KMS-11 (cell line): Measurements from ENCODE around the gene SELENOO.
A peak's percentile ranks its signal among the peaks of the same experiment; 100 is the strongest.

Source experiments
- H2AFZ ChIP-seq: fragments of 200-600 bp; sonication (generic); 2 replicates; pipeline ENCODE4 v1.6.1; 2016; ENCODE audit warnings: antibody characterized with exemption, mixed run types, low read depth
- H3K27ac ChIP-seq: fragments of 200-600 bp; sonication (generic); 2 replicates; pipeline ENCODE4 v1.6.1; 2016; ENCODE audit warnings: mild to moderate bottlenecking, mixed run types
- H3K27me3 ChIP-seq: fragments of 200-600 bp; sonication (generic); 2 replicates; pipeline ENCODE4 v1.6.1; 2017; ENCODE audit warnings: mild to moderate bottlenecking, low read depth, mixed run types, moderate library complexity; ENCODE audit not compliant: insufficient read depth
- H3K36me3 ChIP-seq: fragments of 200-600 bp; sonication (generic); 2 replicates; pipeline ENCODE4 v1.6.1; 2017; ENCODE audit warnings: mild to moderate bottlenecking, mixed run types; ENCODE audit not compliant: insufficient read depth
- H3K4me1 ChIP-seq: fragments of 200-600 bp; sonication (generic); 2 replicates; pipeline ENCODE4 v1.6.1; 2016; ENCODE audit warnings: mild to moderate bottlenecking, low read depth, mixed run types; ENCODE audit not compliant: poor library complexity, severe bottlenecking
- H3K4me2 ChIP-seq: fragments of 200-600 bp; sonication (generic); 2 replicates; pipeline ENCODE4 v1.7.0; 2016; ENCODE audit warnings: mild to moderate bottlenecking, mixed run types
- H3K4me3 ChIP-seq: fragments of 200-600 bp; sonication (generic); IDR thresholded peaks from 2 replicates; pipeline ENCODE4 v1.6.1; 2017; ENCODE audit warnings: low read depth, low read length, mixed read lengths; ENCODE audit not compliant: insufficient read depth
- H3K79me2 ChIP-seq: fragments of 200-600 bp; sonication (generic); 2 replicates; pipeline ENCODE4 v1.6.1; 2016; ENCODE audit warnings: low read depth, mixed run types; ENCODE audit not compliant: insufficient read depth
- H3K9ac ChIP-seq: fragments of 200-600 bp; sonication (generic); 2 replicates; pipeline ENCODE4 v1.6.1; 2016; ENCODE audit warnings: mild to moderate bottlenecking, mixed run types
- H4K20me1 ChIP-seq: fragments of 200-600 bp; sonication (generic); 2 replicates; pipeline ENCODE4 v1.6.1; 2016; ENCODE audit warnings: mild to moderate bottlenecking, mixed run types; ENCODE audit not compliant: insufficient read depth
- TF ChIP-seq, protein P1 (sequence below): fragments of 200-600 bp; sonication (generic); conservative IDR thresholded peaks from 2 replicates; pipeline ENCODE4 v1.6.1; 2017; ENCODE audit warnings: low read depth, mild to moderate bottlenecking, antibody characterized with exemption, low read length, moderate library complexity, mixed read lengths

The SELENOO gene

DNA sequence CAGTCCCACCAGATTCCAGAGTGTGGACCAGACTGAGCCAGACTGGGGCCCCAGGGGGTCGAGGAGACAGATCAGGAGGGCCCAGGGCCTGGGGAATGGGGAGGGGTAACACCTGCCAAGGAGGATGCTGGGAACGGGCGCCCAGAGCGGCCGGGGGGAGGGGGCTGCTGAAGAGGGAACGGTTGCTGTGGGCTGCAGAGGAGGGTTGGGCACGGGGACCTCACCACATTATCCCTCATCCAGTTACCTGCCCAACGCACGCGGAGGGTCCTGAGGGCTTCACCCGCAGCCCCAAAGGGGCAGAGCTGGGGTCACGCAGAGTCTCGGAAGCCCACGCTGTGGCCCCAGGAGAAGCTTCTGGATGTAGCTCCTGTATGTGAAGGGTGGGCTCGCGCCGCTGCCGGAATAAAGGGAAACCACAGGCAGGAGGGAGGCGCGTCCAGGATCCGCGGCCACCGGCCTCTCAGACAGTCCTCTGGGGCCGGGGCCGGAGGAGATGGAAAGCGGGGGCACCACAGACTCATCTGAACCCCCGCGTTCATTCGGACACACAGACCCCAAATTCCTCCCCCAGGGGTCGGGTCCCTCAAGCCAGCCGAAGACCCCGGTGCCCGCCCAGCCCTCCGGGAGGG is 866 bp upstream of the SELENOO start:
- Histone ChIP-seq H3K36me3 (no peaks in the 10 kb centered on the region), H4K20me1 (no peaks in the 10 kb centered on the region), H3K4me1 (no peaks in the 10 kb centered on the region)

DNA sequence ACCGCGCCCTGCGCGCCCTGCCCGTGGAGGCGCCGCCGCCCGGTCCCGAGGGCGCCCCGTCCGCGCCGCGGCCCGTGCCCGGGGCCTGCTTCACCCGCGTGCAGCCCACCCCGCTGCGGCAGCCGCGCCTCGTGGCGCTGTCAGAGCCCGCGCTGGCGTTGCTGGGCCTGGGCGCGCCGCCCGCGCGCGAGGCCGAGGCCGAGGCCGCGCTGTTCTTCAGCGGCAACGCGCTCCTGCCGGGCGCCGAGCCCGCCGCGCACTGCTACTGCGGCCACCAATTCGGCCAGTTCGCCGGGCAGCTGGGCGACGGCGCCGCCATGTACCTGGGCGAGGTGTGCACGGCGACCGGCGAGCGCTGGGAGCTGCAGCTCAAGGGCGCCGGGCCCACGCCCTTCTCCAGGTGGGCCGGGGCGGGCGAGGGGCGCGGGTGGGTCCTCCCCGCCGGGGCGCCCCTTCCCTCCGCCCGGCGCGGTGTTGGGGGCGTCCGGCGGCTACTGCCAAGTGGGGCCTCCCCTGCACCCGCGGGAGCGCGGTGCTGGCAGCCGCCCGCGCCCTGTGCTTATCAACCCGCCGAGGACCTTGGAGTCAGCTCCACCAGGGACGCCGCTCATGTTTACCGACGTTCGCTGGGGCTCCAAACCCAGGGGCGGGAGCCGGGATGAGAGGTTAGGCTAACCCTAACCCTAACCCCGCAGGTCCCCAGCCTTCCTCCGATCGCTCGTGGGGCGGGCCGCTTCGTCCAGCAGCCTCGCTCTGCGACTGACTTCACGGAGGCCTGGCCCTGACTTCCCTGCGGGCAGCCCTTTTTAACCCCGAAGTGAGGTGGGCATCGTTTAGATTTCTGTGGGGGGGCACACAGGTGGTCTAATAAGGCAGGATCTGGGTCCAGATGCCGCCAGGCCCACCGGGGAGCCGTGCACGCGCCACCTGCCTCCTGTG is 649 bp downstream of the SELENOO start:
- H3K4me1 ChIP-seq, result no peaks in the 10 kb centered on the region
- peak overlapping the region; percentile 30; the same call in 1 of the 2 replicates for H3K9ac ChIP-seq
- no peak overlapping the region for H3K27ac ChIP-seq
- TF ChIP-seq, protein P1, sequence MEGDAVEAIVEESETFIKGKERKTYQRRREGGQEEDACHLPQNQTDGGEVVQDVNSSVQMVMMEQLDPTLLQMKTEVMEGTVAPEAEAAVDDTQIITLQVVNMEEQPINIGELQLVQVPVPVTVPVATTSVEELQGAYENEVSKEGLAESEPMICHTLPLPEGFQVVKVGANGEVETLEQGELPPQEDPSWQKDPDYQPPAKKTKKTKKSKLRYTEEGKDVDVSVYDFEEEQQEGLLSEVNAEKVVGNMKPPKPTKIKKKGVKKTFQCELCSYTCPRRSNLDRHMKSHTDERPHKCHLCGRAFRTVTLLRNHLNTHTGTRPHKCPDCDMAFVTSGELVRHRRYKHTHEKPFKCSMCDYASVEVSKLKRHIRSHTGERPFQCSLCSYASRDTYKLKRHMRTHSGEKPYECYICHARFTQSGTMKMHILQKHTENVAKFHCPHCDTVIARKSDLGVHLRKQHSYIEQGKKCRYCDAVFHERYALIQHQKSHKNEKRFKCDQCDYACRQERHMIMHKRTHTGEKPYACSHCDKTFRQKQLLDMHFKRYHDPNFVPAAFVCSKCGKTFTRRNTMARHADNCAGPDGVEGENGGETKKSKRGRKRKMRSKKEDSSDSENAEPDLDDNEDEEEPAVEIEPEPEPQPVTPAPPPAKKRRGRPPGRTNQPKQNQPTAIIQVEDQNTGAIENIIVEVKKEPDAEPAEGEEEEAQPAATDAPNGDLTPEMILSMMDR, result no peak
- H3K79me2 ChIP-seq, result peaks cover 6% of the 10 kb centered on the region; the same call in 1 of the 2 replicates
- H4K20me1 ChIP-seq, result no peaks in the 10 kb centered on the region
- H3K27me3 ChIP-seq, result no peaks in the 10 kb centered on the region
- H2AFZ ChIP-seq, result no peak overlapping the region
- no peak overlapping the region for H3K4me3 ChIP-seq
- H3K36me3 ChIP-seq, result no peaks in the 10 kb centered on the region
- H3K4me2 ChIP-seq, result peak overlapping the region; percentile 36; the same call in 1 of the 2 replicates

More for the DNA sequence above, 866 bp upstream of the SELENOO start:
- Histone ChIP-seq H3K4me3 (no peak overlapping the region), H3K27me3 (no peaks in the 10 kb centered on the region), H2AFZ (peak overlapping the region; percentile 18; the same call in 1 of the 2 replicates), H3K9ac (peak overlapping the region; percentile 22; the same call in 1 of the 2 replicates), H3K79me2 (peaks cover 6% of the 10 kb centered on the region; the same call in 1 of the 2 replicates), H3K27ac (no peak overlapping the region), H3K4me2 (0 out of 2 replicates have a peak overlapping the region, but pooled peaks have one; percentile 36)
- TF ChIP-seq, protein P1, result no peak

DNA sequence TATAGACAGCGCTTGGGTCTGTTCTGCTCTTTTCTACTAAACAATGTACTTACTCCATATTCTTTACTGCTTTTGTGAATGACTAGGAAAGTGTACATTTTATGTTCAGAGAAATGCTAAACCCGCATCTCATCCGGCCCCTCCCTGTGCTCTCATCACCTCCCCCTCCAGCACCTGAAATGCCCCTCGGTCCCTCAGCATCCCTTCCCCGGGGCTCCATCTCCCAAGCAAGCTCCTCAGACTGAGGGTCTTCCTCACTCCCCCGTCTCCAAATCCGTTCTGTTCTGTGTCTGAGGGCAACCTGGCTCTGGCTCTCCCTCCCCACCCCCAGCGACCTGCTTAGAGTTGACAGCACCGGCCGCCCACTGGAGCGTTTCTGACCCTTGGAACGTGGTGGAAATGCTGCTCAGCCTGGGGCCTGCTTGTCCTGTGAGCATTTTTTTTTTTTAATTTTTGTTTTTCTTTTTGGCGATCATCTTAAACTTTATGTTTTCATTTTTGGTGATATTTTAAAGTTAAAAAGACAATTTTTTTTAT is 1.4 kb downstream of the SELENOO start:
- H2AFZ ChIP-seq, result no peak overlapping the region
- H3K79me2 ChIP-seq, result peaks cover 6% of the 10 kb centered on the region; the same call in 1 of the 2 replicates
- H3K27ac ChIP-seq, result no peak overlapping the region
- H3K27me3 ChIP-seq, result no peaks in the 10 kb centered on the region
- peak overlapping the region; percentile 36; the same call in 1 of the 2 replicates for H3K4me2 ChIP-seq
- no peaks in the 10 kb centered on the region for H3K4me1 ChIP-seq
- TF ChIP-seq, protein P1, result no peak
- no peaks in the 10 kb centered on the region for H4K20me1 ChIP-seq
- H3K36me3 ChIP-seq, result no peaks in the 10 kb centered on the region
- no peak overlapping the region for H3K9ac ChIP-seq
- no peak overlapping the region for H3K4me3 ChIP-seq

DNA sequence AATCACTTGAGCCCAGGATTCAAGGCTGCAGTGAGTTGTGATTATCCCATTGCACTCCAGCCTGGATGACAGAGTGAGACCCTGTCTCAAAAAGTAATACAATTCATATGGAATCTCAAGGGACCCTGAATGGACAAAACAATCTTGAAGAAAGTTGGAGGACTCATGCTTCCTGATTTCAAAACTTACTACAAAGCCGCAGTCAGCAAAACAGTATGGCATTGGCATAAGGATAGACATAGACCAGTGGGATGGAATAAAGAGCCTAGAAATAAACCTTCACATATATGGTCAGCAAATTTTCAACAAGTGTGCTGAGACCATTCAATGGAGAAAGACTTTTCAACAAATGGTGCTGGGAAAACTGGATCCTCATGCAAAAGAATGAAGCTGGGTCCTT is 2.5 kb downstream of the SELENOO start:
- Histone ChIP-seq H2AFZ (no peak overlapping the region), H3K4me1 (no peaks in the 10 kb centered on the region), H3K79me2 (peaks cover 6% of the 10 kb centered on the region; the same call in 1 of the 2 replicates), H3K27me3 (no peaks in the 10 kb centered on the region), H3K4me3 (no peak overlapping the region), H3K27ac (no peak overlapping the region), H4K20me1 (no peaks in the 10 kb centered on the region), H3K4me2 (no peak overlapping the region), H3K36me3 (no peaks in the 10 kb centered on the region), H3K9ac (no peak overlapping the region)
- TF ChIP-seq, protein P1, result no peak
